Brain microvascular endothelial cell (primary cell): Measurements from ENCODE around the gene ESRRA.
"Not testable (repeated sequence)": the region's sequence is repeated elsewhere in the genome, so short reads cannot be mapped to it uniquely, and the experiment has no call there.

Experiments
- DNase-seq: peaks from one replicate; pipeline ENCODE4 v3.0.0-alpha.2; 2020
- H3K27ac ChIP-seq: fragments of 250-450 bp; sonication (Bioruptor Pico); 2 replicates; pipeline ENCODE4 v1.5.1; 2020; ENCODE audit warnings: mild to moderate bottlenecking, moderate library complexity
- H3K27me3 ChIP-seq: fragments of 250-450 bp; sonication (Bioruptor Pico); replicated peaks from 2 replicates; pipeline ENCODE4 v1.5.1; 2020; ENCODE audit warnings: mild to moderate bottlenecking
- H3K36me3 ChIP-seq: fragments of 250-450 bp; sonication (Bioruptor Pico); replicated peaks from 2 replicates; pipeline ENCODE4 v1.5.1; 2020; ENCODE audit warnings: mild to moderate bottlenecking
- H3K4me3 ChIP-seq: 2 replicates; pipeline ENCODE4 v1.5.1; 2011; ENCODE audit warnings: low read depth, mild to moderate bottlenecking, control low read depth, low read length, moderate library complexity
- in situ Hi-C: cut with HindIII; loops from 2 replicates; pipeline ENCODE4 v1.10.0; 2017; ENCODE audit warnings: low sequenced_read_pairs, low pct_ligation_motif_present
- TF ChIP-seq, protein P1 (sequence below): IDR thresholded peaks from 2 replicates; pipeline ENCODE4 v1.5.1; 2011; ENCODE audit warnings: low read depth, mild to moderate bottlenecking, moderate library complexity, low read length, control low read depth, inconsistent platforms; ENCODE audit errors: missing control alignments

Gene ESRRA

GRCh38 chr11:64306563-64306875 lies 1.2 kb downstream of the ESRRA start:
- in situ Hi-C loops: no loop called here
- H3K36me3 ChIP-seq: no peaks in the 10 kb centered on the region
- H3K4me3 ChIP-seq: peak overlapping the region; percentile 75
- no peak for DNase-seq
- TF ChIP-seq, protein P1, sequence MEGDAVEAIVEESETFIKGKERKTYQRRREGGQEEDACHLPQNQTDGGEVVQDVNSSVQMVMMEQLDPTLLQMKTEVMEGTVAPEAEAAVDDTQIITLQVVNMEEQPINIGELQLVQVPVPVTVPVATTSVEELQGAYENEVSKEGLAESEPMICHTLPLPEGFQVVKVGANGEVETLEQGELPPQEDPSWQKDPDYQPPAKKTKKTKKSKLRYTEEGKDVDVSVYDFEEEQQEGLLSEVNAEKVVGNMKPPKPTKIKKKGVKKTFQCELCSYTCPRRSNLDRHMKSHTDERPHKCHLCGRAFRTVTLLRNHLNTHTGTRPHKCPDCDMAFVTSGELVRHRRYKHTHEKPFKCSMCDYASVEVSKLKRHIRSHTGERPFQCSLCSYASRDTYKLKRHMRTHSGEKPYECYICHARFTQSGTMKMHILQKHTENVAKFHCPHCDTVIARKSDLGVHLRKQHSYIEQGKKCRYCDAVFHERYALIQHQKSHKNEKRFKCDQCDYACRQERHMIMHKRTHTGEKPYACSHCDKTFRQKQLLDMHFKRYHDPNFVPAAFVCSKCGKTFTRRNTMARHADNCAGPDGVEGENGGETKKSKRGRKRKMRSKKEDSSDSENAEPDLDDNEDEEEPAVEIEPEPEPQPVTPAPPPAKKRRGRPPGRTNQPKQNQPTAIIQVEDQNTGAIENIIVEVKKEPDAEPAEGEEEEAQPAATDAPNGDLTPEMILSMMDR: no peak
- H3K27ac ChIP-seq: no peak overlapping the region
- no peaks in the 10 kb centered on the region for H3K27me3 ChIP-seq

DNA sequence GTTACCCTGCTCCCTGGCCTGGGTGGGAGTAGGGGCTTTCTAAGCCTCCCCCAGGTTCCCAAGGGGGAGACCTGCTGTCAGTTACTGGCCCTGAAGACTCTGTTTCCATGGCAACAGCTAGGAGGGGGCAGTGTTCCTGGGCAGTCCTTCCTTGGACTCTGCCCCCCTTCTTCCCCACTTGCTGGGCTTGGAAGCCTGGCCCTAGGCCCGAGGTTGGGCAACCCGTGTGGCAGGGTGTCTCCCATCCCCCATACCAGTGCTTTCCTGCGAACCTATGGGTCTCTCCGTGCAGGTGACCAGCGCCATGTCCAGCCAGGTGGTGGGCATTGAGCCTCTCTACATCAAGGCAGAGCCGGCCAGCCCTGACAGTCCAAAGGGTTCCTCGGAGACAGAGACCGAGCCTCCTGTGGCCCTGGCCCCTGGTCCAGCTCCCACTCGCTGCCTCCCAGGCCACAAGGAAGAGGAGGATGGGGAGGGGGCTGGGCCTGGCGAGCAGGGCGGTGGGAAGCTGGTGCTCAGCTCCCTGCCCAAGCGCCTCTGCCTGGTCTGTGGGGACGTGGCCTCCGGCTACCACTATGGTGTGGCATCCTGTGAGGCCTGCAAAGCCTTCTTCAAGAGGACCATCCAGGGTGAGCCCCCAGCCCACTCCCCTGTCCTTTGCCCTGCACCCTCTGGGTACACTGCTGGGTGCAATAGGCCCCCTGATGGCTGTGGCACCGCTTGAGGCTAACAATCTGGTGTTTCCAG lies 1.7 kb downstream of the ESRRA start:
- no peak for DNase-seq
- no peak overlapping the region for H3K4me3 ChIP-seq

GRCh38 chr11:64307795-64308194 lies 2.5 kb downstream of the ESRRA start:
- DNase-seq, in situ Hi-C loops, H3K27me3 ChIP-seq, H3K27ac ChIP-seq, H3K4me3 ChIP-seq, H3K36me3 ChIP-seq: not testable (repeated sequence)

More for the DNA sequence above, 1.7 kb downstream of the ESRRA start:
- in situ Hi-C loops: no loop called here
- no peaks in the 10 kb centered on the region for H3K36me3 ChIP-seq
- no peaks in the 10 kb centered on the region for H3K27me3 ChIP-seq
- no peak overlapping the region for H3K27ac ChIP-seq
- TF ChIP-seq, protein P1: no peak

GRCh38 chr11:64312947-64313346 lies 7.6 kb downstream of the ESRRA start:
- in situ Hi-C loops: no loop called here
- TF ChIP-seq, protein P1: no peak
- no peak overlapping the region for H3K27ac ChIP-seq
- peaks cover 14% of the 10 kb centered on the region for H3K36me3 ChIP-seq
- no peak overlapping the region for H3K4me3 ChIP-seq
- no peak for DNase-seq
- no peaks in the 10 kb centered on the region for H3K27me3 ChIP-seq

- Histone ChIP-seq H3K27me3 (no peaks in the 10 kb centered on the region), H3K4me3 (no peak overlapping the region), H3K36me3 (peaks cover 14% of the 10 kb centered on the region), H3K27ac (no peak overlapping the region)
- TF ChIP-seq, protein P1: no peak
- DNase-seq: no peak
- in situ Hi-C loops: no loop called here
These were observed 8.3 kb downstream of the ESRRA start for GRCh38 chr11:64313491-64314145.

DNA sequence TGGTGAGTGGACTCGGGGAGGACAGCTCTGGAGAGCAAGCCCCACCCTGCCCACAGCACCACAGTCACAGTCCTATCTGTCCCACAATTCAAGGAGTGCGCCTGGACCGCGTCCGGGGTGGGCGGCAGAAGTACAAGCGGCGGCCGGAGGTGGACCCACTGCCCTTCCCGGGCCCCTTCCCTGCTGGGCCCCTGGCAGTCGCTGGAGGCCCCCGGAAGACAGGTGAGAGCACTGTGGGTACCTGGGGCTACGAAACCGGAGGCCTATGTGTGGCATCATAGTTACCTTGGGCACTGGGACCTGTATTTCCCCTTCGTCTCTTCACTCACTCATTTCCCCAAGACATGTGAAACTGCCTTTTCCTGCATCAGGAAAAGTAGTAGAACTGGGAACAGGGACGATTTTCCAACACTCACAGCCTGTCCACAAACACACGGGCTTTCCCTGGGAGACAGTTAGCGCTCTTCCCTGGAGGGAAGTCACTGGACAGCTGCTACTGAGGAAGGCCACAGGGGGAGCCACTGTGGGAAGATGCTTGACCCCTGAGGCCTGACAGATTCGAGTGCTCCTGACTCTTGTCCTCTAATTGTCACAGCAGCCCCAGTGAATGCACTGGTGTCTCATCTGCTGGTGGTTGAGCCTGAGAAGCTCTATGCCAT lies 9.0 kb downstream of the ESRRA start:
- TF ChIP-seq, protein P1: peak; percentile 45
- no peak overlapping the region for H3K27ac ChIP-seq
- in situ Hi-C loops: no loop called here

More for the DNA sequence above, 9.0 kb downstream of the ESRRA start:
- no peak overlapping the region for H3K4me3 ChIP-seq
- H3K27me3 ChIP-seq: no peaks in the 10 kb centered on the region
- peaks cover 14% of the 10 kb centered on the region for H3K36me3 ChIP-seq
- no peak for DNase-seq
